H1 (cell line): ENCODE measurements around the gene DCUN1D3. TPM values are rescaled to one million over a fixed set of nuclear protein-coding genes. Genes with fewer than 3 reads are reported as not detected.

Experiments
- BACH1 ChIP-seq: IDR thresholded peaks from 2 replicates; pipeline ENCODE4 v1.6.1; 2012; ENCODE audit warnings: low read length, improper control_type of control experiment
- CBX8 ChIP-seq: fragments of 300-800, 300-1000 bp; sonication (generic); IDR thresholded peaks from 2 replicates; pipeline ENCODE4 v1.7.1; 2016; ENCODE audit warnings: low read depth, low read length, borderline replicate concordance
- CEBPB ChIP-seq: IDR thresholded peaks from 2 replicates; pipeline ENCODE4 v1.6.1; 2012; ENCODE audit warnings: low read depth, low read length
- CREB1 ChIP-seq: IDR thresholded peaks from 2 replicates; pipeline ENCODE4 v1.6.1; 2012; ENCODE audit warnings: inconsistent platforms
- EZH2 ChIP-seq: fragments of 200-600 bp; sonication (generic); IDR thresholded peaks from 2 replicates; pipeline ENCODE4 v1.7.1; 2012; ENCODE audit warnings: low read depth, mild to moderate bottlenecking, moderate library complexity, low read length, inconsistent platforms; ENCODE audit not compliant: severe bottlenecking
- HDAC2 ChIP-seq, 2 experiments: fragments of 300-600 bp in 1 of 2; sonication (generic) in 1 of 2; IDR thresholded peaks; 2 replicates each; pipeline ENCODE4 v1.6.1; 2011 to 2012; ENCODE audit warnings: low read depth in 2 of 2, low read length in 2 of 2, mild to moderate bottlenecking in 2 of 2, moderate library complexity in 2 of 2, borderline replicate concordance in 1 of 2, inconsistent platforms in 1 of 2
- HDAC6 ChIP-seq: IDR thresholded peaks from one replicate; pipeline ENCODE4 v1.7.1; 2012; ENCODE audit warnings: low read depth, mild to moderate bottlenecking, inconsistent platforms, low read length, moderate library complexity
- JUN ChIP-seq: IDR thresholded peaks from 2 replicates; pipeline ENCODE4 v1.6.1; 2011; ENCODE audit warnings: low read depth, mild to moderate bottlenecking, improper control_type of control experiment, low read length
- KDM1A ChIP-seq: fragments of 200-600, 300-600 bp; sonication (generic); IDR thresholded peaks from 2 replicates; pipeline ENCODE4 v1.7.1; 2016; ENCODE audit warnings: mild to moderate bottlenecking, low read length, borderline replicate concordance
- MAFK ChIP-seq: IDR thresholded peaks from 2 replicates; pipeline ENCODE4 v1.6.1; 2012; ENCODE audit warnings: low read depth, mild to moderate bottlenecking, improper control_type of control experiment, low read length
- MAX ChIP-seq: IDR thresholded peaks from 2 replicates; pipeline ENCODE4 v1.6.1; 2012; ENCODE audit warnings: inconsistent platforms
- PHF8 ChIP-seq: fragments of 200-600 bp; sonication (generic); conservative IDR thresholded peaks from 2 replicates; pipeline ENCODE4 v1.7.1; 2012; ENCODE audit warnings: low read depth, mild to moderate bottlenecking, inconsistent platforms, low read length, moderate library complexity
- RAD21 ChIP-seq, 2 experiments: IDR thresholded peaks in 1 of 2; conservative IDR thresholded peaks in 1 of 2; 2 replicates each; pipeline ENCODE4 v1.6.1; 2011; ENCODE audit warnings: low read depth in 2 of 2, low read length in 2 of 2, improper control_type of control experiment in 1 of 2, inconsistent platforms in 1 of 2, mild to moderate bottlenecking in 1 of 2, moderate library complexity in 1 of 2
- RBBP5 ChIP-seq: IDR thresholded peaks from 2 replicates; pipeline ENCODE4 v1.7.1; 2012; ENCODE audit warnings: low read depth, mild to moderate bottlenecking, inconsistent platforms, low read length, moderate library complexity, borderline replicate concordance
- RFX5 ChIP-seq: IDR thresholded peaks from 2 replicates; pipeline ENCODE4 v1.6.1; 2011; ENCODE audit warnings: low read depth, low read length, improper control_type of control experiment, borderline replicate concordance
- SAP30 ChIP-seq: fragments of 300-600 bp; sonication (generic); IDR thresholded peaks from 2 replicates; pipeline ENCODE4 v1.7.1; 2012; ENCODE audit warnings: low read length, moderate library complexity, mild to moderate bottlenecking, inconsistent platforms; ENCODE audit not compliant: insufficient read depth, insufficient replicate concordance
- SIX5 ChIP-seq: IDR thresholded peaks from 2 replicates; pipeline ENCODE4 v1.6.1; 2011; ENCODE audit warnings: mild to moderate bottlenecking, low read depth, low read length
- SP2 ChIP-seq: IDR thresholded peaks from 2 replicates; pipeline ENCODE4 v1.6.1; 2012; ENCODE audit warnings: mild to moderate bottlenecking, low read length, inconsistent platforms
- SRF ChIP-seq: IDR thresholded peaks from 2 replicates; pipeline ENCODE4 v1.6.1; 2011; ENCODE audit warnings: mild to moderate bottlenecking, low read depth, low read length, moderate library complexity
- TAF1 ChIP-seq: IDR thresholded peaks from 2 replicates; pipeline ENCODE4 v1.6.1; 2011; ENCODE audit warnings: mild to moderate bottlenecking, low read depth, low read length
- TAF7 ChIP-seq: optimal IDR thresholded peaks from 2 replicates; pipeline ENCODE3; 2011; ENCODE audit warnings: low read depth, mild to moderate bottlenecking, inconsistent platforms, low read length, moderate library complexity, borderline replicate concordance
- TEAD4 ChIP-seq: IDR thresholded peaks from 2 replicates; pipeline ENCODE4 v1.6.1; 2012; ENCODE audit warnings: low read depth, low read length, inconsistent platforms, mixed read lengths
- USF2 ChIP-seq: IDR thresholded peaks from 2 replicates; pipeline ENCODE4 v1.6.1; 2011; ENCODE audit warnings: low read length, improper control_type of control experiment
- polyA plus RNA-seq, 7 experiments: library from polyadenylated mRNA; depleted of rRNA in 3 of 7; stranded (reverse) in 5 of 7; unstranded in 2 of 7; fragments of >200 nt in 5 of 7; fragments of 200-250 nt in 2 of 7; gene quantifications; 1 replicate in 5 of 7; 2 replicates in 1 of 7; 4 replicates in 1 of 7; pipeline versions ENCODE4 v1.2.1 to v1.2.3, GENCODE V29; 2011 to 2013; ENCODE audit warnings: missing spikeins in 2 of 7, mixed read lengths in 2 of 7
- total RNA-seq: library from RNA; stranded (reverse); fragmentation: NEBNext Ultra II Directional; extraction: Animal tissue kit (Norgen Biotek cat#: 25700); gene quantifications from 2 replicates; pipeline ENCODE4 v1.2.1, GENCODE V29; 2021

Gene DCUN1D3
- total and polyA plus RNA-seq, 2 of the 8 experiments (the other 6 are each of a cell fraction or from before 2014, with no cell fraction given) = 3.5 to 18.2 TPM

- TF ChIP-seq HDAC2 (IDR thresholded peaks at IDR 0.05; ENCODE audit: borderline replicate concordance in 1 of 2, low read depth in 2 of 2, low read length in 2 of 2) (0 out of 4 replicates have a peak, but pooled peaks have one; percentile 18 to 88), MAX (peak; percentile 60), CEBPB (no peak), RAD21 (IDR thresholded peaks at IDR 0.05 in 1 of 2, conservative IDR thresholded peaks at IDR 0.05 in 1 of 2; ENCODE audit: low read depth in 2 of 2, low read length in 2 of 2) (no peak), SP2 (no peak), TAF7 (peak; percentile 93), SRF (no peak), CREB1 (no peak), SAP30 (peak; percentile 94), BACH1 (no peak), USF2 (no peak), JUN (no peak), TEAD4 (no peak), CBX8 (no peak), EZH2 (no peak), MAFK (no peak), RBBP5 (no peak), TAF1 (peak; percentile 93), HDAC6 (no peak), SIX5 (no peak), KDM1A (no peak), PHF8 (peak; percentile 72), RFX5 (no peak)
Observed at GRCh38 chr16:20806168-20807050, 93.7 kb downstream of the DCUN1D3 start, which contains the start of the genes ERI2 and REXO5 (continued).
